NT2/D1 (cell line): ENCODE measurements around the gene SLC7A1.

Experiments used
- DNase-seq: peaks from one replicate; pipeline ENCODE4 v3.0.0-alpha.2; 2011; ENCODE audit warnings: low read depth, low spot score
- H3K27me3 ChIP-seq: 2 replicates; pipeline ENCODE4 v1.6.0; 2011; ENCODE audit warnings: mild to moderate bottlenecking; ENCODE audit not compliant: insufficient read length, insufficient read depth
- H3K36me3 ChIP-seq: 2 replicates; pipeline ENCODE4 v1.6.1; 2011; ENCODE audit warnings: mild to moderate bottlenecking, low read length, mixed read lengths; ENCODE audit not compliant: insufficient read depth, insufficient read length
- H3K4me1 ChIP-seq: 2 replicates; pipeline ENCODE4 v1.5.1; 2011; ENCODE audit not compliant: insufficient read depth, insufficient read length
- H3K4me3 ChIP-seq: 2 replicates; pipeline ENCODE4 v1.5.1; 2011; ENCODE audit warnings: low read depth; ENCODE audit not compliant: insufficient read length
- H3K9ac ChIP-seq: 2 replicates; pipeline ENCODE4 v1.6.0; 2011; ENCODE audit warnings: low read depth; ENCODE audit not compliant: insufficient read length
- H3K9me3 ChIP-seq: 2 replicates; pipeline ENCODE4 v1.5.1; 2011; ENCODE audit warnings: mild to moderate bottlenecking, low read length; ENCODE audit not compliant: insufficient read depth
- SUZ12 ChIP-seq: IDR thresholded peaks from 2 replicates; pipeline ENCODE4 v1.6.1; 2011; ENCODE audit not compliant: insufficient read length, insufficient read depth; ENCODE audit errors: extremely low read depth
- YY1 ChIP-seq: IDR thresholded peaks from 2 replicates; pipeline ENCODE4 v1.6.1; 2011; ENCODE audit not compliant: insufficient read length, insufficient read depth
- ZNF274 ChIP-seq: IDR thresholded peaks from 2 replicates; pipeline ENCODE4 v1.6.1; 2011; ENCODE audit warnings: mild to moderate bottlenecking, low read depth, low read length

SLC7A1 gene

DNA sequence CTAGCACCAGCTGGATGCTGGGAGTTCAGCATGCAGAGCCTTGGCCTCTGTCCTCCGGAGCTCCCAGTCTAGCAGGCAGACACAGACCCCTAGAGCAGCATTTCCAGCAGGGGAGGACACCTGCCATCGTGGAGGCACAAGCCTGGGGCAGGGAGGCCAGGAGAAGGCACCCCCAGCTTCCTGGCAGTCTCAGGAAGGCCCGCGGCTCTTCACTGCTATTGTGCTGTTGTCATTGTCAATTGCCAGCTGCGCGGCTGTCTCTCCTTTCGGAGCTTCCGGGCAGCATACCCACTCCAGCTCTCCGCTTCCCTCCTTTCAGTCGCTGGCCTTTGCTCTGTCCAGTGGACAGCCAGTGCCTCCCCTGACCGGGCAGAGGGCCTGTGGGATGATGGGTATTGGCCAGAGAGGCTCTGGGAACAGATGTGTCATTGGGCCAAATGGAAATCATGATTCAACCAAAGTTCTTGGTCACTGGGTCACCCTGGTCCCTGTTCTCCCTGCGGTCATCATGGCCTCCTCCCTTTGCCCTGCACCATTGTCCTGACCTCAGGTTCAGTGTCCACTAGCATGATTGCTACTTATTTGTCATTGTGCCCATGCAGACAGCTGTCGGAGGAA is 93.0 kb downstream of the SLC7A1 start:
- DNase-seq = no peak
- TF ChIP-seq YY1 (no peak), SUZ12 (no peak), ZNF274 (no peak)
- no peaks in the 10 kb centered on the region for H3K9me3 ChIP-seq
- no peaks in the 10 kb centered on the region for H3K27me3 ChIP-seq
- H3K4me3 ChIP-seq = no peak overlapping the region
- H3K4me1 ChIP-seq = peaks cover 3% of the 10 kb centered on the region
- H3K9ac ChIP-seq = no peak overlapping the region
- no peaks in the 10 kb centered on the region for H3K36me3 ChIP-seq

- Histone ChIP-seq H3K4me1 (peaks cover 6% of the 10 kb centered on the region), H3K36me3 (no peaks in the 10 kb centered on the region), H3K27me3 (no peaks in the 10 kb centered on the region), H3K4me3 (no peak overlapping the region), H3K9me3 (no peaks in the 10 kb centered on the region), H3K9ac (no peak overlapping the region)
- TF ChIP-seq ZNF274 = no peak
- no peak for TF ChIP-seq SUZ12
- no peak for TF ChIP-seq YY1
- no peak for DNase-seq
Measured at GRCh38 chr13:29501674-29502073, 93.8 kb downstream of the SLC7A1 start.

DNA sequence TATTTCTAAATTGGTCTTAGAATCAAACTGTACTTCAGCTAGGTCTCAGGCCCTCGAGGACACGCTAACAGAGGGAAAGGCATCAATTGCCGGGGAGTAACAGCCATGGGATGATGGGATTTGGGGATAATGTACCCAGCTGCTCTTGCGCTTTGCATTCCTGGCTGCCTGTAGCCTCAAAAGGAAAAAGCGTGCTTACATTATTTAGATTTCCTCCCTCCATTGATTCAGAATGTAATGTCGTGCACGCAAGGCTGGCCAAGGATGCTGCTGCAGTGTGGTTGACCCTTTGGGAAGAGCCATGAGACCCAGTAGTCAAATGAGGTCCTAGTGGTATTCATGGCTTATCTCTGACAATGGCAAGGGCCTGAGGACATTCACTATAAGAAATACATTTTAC is 95.1 kb downstream of the SLC7A1 start:
- peaks cover 4% of the 10 kb centered on the region for H3K4me1 ChIP-seq
- no peak for DNase-seq
- H3K9ac ChIP-seq = no peak overlapping the region
- H3K4me3 ChIP-seq = no peak overlapping the region
- no peaks in the 10 kb centered on the region for H3K36me3 ChIP-seq
- H3K9me3 ChIP-seq = no peaks in the 10 kb centered on the region
- TF ChIP-seq SUZ12 = no peak
- no peak for TF ChIP-seq ZNF274
- no peak for TF ChIP-seq YY1
- H3K27me3 ChIP-seq = no peaks in the 10 kb centered on the region

- TF ChIP-seq SUZ12 = no peak
- no peak for TF ChIP-seq ZNF274
- no peak for TF ChIP-seq YY1
- no peak for DNase-seq
- H3K36me3 ChIP-seq = no peaks in the 10 kb centered on the region
- no peaks in the 10 kb centered on the region for H3K9me3 ChIP-seq
- no peaks in the 10 kb centered on the region for H3K27me3 ChIP-seq
- peaks cover 4% of the 10 kb centered on the region for H3K4me1 ChIP-seq
- no peak overlapping the region for H3K4me3 ChIP-seq
- H3K9ac ChIP-seq = no peak overlapping the region
Measured at GRCh38 chr13:29499506-29500165, 95.9 kb downstream of the SLC7A1 start.

DNA sequence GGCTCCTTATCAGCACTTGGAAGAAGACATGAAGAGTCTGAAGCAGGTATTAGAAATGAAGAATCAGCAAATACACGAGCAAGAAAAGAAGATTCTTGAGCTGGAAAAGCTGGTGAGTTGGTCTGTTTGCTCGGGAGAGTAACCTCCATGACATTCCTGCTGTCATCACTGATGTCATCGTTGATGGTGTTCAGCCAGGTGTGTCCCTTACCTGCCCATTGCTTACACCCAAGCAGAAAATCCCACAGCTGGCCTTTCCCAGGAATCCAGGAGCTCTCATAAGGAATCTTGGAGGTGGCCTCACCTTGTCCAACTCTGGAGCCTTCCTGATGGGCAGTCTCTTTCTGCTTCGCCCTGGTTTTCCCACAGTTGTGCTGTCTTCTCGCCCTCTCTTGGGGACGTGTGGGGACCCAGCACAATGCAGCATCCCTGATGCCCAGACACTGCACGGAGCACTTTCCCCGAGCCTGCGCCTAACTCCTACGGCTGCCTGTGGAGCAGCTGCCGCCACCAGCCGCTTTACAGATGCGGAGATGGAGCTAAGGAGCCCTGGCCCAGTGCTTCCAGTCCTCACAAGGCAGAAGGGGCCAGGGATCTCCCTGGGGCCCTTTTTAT is 97.0 kb downstream of the SLC7A1 start:
- peaks cover 4% of the 10 kb centered on the region for H3K4me1 ChIP-seq
- H3K9ac ChIP-seq = no peak overlapping the region
- no peak for TF ChIP-seq SUZ12
- no peak for TF ChIP-seq ZNF274
- no peak for TF ChIP-seq YY1
- H3K4me3 ChIP-seq = no peak overlapping the region
- no peaks in the 10 kb centered on the region for H3K27me3 ChIP-seq
- H3K36me3 ChIP-seq = no peaks in the 10 kb centered on the region
- DNase-seq = no peak
- no peaks in the 10 kb centered on the region for H3K9me3 ChIP-seq

GRCh38 chr13:29497137-29497654 is 98.3 kb downstream of the SLC7A1 start:
- Histone ChIP-seq H3K4me1 (peaks cover 3% of the 10 kb centered on the region), H3K36me3 (no peaks in the 10 kb centered on the region), H3K9ac (no peak overlapping the region), H3K27me3 (no peaks in the 10 kb centered on the region), H3K9me3 (no peaks in the 10 kb centered on the region), H3K4me3 (no peak overlapping the region)
- DNase-seq = no peak
- TF ChIP-seq YY1 (no peak), ZNF274 (no peak), SUZ12 (no peak)

DNA sequence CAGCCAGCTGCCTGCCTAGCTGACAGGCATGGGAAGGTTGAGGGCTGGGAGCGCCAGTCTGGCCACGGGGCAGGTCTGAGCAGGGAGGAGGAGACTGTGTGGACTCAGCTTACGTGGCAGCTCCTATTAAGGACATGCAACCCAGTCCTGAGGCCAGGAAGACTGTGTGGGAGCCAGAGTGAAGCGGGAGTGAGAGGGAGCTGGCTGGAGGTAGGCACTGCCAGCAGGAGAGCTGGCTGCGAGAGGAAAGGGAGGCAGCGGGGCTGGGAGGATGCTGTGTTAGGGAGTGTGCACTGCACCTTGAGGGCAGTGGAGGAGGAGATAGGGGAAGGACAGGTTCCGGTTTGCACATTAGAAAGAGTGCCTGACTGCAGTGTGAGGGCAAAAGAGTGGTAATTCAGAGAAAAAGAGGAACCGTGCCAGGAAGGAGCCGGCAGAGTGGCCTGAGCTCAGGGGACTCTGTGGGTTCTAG is 99.2 kb downstream of the SLC7A1 start:
- Histone ChIP-seq H3K36me3 (no peaks in the 10 kb centered on the region), H3K27me3 (no peaks in the 10 kb centered on the region), H3K9ac (no peak overlapping the region), H3K4me3 (no peak overlapping the region), H3K4me1 (peaks cover 3% of the 10 kb centered on the region), H3K9me3 (no peaks in the 10 kb centered on the region)
- no peak for DNase-seq
- TF ChIP-seq SUZ12 = no peak
- no peak for TF ChIP-seq YY1
- no peak for TF ChIP-seq ZNF274
